Stimulated activated CD8-positive, alpha-beta memory T cell treated with anti-CD3 and anti-CD28 coated beads, Interleukin-7, amount 100 ng/mL, for 48 hours (primary cell): ENCODE data around the gene COMMD4.
A peak's percentile ranks its signal among the peaks of the same experiment; 100 is the strongest.

Experiments
- DNase-seq, 2 donors: peaks; one replicate each; pipeline ENCODE4 v3.0.0-alpha.2; 2020; ENCODE audit warnings: low read depth in 1 of 2; ENCODE audit errors: extremely low read depth in 1 of 2

COMMD4 gene

GRCh38 chr15:75355369-75355768, 19.5 kb downstream of the COMMD4 start:
- DNase-seq, result no peak

- no peak for DNase-seq
Observed at GRCh38 chr15:75356006-75356405, 20.1 kb downstream of the COMMD4 start.

- no peak for DNase-seq
Observed at GRCh38 chr15:75356517-75356916, 20.7 kb downstream of the COMMD4 start.

GRCh38 chr15:75357976-75358673, 22.3 kb downstream of the COMMD4 start:
- no peak for DNase-seq

- no peak for DNase-seq
Observed at GRCh38 chr15:75358771-75359536, 23.1 kb downstream of the COMMD4 start.

- no peak for DNase-seq
Observed at GRCh38 chr15:75359537-75360250, 23.8 kb downstream of the COMMD4 start.

GRCh38 chr15:75360391-75360790, 24.5 kb downstream of the COMMD4 start:
- DNase-seq, result no peak

- no peak for DNase-seq
Observed at GRCh38 chr15:75360856-75361255, 25.0 kb downstream of the COMMD4 start.

GRCh38 chr15:75361361-75361988, 25.6 kb downstream of the COMMD4 start:
- DNase-seq, result no peak

- no peak for DNase-seq
Observed at GRCh38 chr15:75361989-75362641, 26.3 kb downstream of the COMMD4 start.

- no peak for DNase-seq
Observed at GRCh38 chr15:75362642-75363249, 26.9 kb downstream of the COMMD4 start.

- no peak for DNase-seq
Observed at GRCh38 chr15:75363786-75364185, 27.9 kb downstream of the COMMD4 start.

GRCh38 chr15:75364881-75365280, 29.0 kb downstream of the COMMD4 start:
- no peak for DNase-seq

GRCh38 chr15:75366163-75366562, 30.3 kb downstream of the COMMD4 start:
- no peak for DNase-seq

GRCh38 chr15:75367006-75367405, 31.1 kb downstream of the COMMD4 start:
- no peak for DNase-seq

GRCh38 chr15:75367406-75367912, 31.6 kb downstream of the COMMD4 start:
- DNase-seq, result no peak

- peak; percentile 88 to 93 for DNase-seq
Observed at GRCh38 chr15:75367913-75368688, 32.2 kb downstream of the COMMD4 start, which contains the start of gene MAN2C1. Gene MAN2C1 (minus strand): TSS chr15:75368607. CDS start chr15:75368583, 24 bp downstream.

GRCh38 chr15:75368689-75369239, 32.9 kb downstream of the COMMD4 start:
- DNase-seq, result no peak
